ENCODE results near the gene TUFT1.
A peak's percentile ranks its signal among the peaks of the same experiment; 100 is the strongest.

Gene TUFT1, protein sequence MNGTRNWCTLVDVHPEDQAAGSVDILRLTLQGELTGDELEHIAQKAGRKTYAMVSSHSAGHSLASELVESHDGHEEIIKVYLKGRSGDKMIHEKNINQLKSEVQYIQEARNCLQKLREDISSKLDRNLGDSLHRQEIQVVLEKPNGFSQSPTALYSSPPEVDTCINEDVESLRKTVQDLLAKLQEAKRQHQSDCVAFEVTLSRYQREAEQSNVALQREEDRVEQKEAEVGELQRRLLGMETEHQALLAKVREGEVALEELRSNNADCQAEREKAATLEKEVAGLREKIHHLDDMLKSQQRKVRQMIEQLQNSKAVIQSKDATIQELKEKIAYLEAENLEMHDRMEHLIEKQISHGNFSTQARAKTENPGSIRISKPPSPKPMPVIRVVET

DNA sequence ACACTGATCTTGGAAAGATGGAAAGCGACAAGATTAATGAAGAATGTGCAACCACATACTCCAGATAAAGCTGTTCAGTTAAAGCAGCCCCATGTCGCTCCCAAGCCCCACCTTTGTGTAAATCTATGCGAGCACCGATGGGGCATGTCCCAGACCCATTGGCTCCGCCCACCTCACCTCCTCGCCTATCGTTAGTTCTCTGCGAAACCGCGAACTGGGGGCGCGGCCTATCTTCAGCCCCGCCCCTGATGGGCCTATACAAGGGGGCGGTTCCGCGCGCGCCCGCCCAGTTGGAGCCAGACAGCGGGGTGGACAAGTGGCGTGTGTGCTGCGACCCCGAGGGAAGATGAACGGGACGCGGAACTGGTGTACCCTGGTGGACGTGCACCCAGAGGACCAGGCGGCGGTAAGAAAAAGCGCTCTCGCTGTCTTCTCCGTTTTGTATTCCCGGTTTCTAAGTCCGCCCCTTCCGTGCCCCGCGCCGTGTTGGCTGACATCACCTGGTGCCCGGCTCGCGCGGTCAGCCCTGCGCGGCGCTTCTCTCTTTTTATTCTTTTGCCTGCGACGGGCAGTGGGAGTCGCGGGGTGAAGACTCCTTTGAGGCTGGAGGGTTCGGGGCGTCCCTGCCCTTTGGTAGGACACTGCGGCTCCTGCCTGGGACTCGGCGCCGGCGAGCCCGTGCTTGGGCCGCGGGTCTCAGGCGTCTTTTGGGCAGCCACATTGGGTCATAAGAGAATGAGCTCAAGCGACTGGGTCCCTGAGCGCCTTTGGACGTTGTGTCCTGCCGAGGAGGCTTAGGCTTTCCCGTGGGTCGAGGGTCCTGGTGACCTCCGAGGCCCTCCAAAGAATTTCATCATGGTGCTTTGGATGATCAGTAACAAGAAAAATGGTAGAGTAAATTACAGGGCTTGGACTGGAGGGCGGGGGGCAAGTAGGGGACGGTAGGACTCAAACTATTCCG is at the start of gene TUFT1:
Gene TUFT1, plus strand, starts transcription at position 289 of the 961 bp plus-strand sequence. Its CDS starts 58 bp downstream, at position 347.
- peak; percentile 99 for DNase-seq

DNA sequence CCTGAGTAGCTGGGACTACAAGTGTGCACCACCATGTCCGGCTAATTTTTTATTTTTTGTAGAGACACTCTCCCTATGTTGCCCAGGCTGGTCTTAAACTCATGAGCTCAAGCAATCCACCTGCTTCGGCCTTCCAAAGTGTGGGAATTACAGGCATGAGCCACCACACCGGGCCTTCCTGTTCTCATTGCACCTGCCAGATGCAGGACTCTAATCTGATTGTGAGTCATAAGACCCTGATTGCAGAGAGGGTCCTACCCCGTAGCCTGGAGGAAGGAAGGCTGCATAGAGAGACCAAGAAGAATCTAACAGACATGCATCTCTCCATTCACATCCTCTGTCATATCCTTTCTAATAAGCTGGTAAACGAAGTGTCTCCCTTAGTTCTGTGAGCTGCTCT is 48.5 kb upstream of the TUFT1 start:
- peak; percentile 71 for DNase-seq

DNA sequence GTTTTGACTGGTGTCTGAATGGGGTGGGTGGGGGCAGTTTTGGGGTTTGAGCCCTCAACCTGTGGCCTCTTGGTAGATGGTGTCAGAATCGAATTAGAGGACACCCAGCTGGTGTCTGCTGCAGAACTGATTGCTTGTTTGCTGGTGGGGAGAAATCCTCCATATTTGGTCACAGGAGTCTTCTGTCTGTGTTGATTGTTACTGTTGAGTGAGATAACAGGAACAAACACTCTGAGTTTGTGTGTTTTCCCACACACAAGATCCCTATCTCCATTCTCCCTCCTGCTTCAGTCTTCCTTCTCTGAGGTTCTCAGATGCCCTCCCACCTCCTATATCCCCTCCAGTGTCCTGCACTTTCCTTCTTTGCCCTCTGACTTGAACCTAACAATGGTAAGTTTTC is 48.0 kb upstream of the TUFT1 start:
- no peak for DNase-seq

- DNase-seq, result no peak
Measured at GRCh38 chr1:151493042-151493441, 47.1 kb upstream of the TUFT1 start.

- DNase-seq, result peak; percentile 23
Measured at GRCh38 chr1:151494741-151495281, 45.3 kb upstream of the TUFT1 start.

GRCh38 chr1:151495316-151495715 is 44.8 kb upstream of the TUFT1 start:
- no peak for DNase-seq

DNA sequence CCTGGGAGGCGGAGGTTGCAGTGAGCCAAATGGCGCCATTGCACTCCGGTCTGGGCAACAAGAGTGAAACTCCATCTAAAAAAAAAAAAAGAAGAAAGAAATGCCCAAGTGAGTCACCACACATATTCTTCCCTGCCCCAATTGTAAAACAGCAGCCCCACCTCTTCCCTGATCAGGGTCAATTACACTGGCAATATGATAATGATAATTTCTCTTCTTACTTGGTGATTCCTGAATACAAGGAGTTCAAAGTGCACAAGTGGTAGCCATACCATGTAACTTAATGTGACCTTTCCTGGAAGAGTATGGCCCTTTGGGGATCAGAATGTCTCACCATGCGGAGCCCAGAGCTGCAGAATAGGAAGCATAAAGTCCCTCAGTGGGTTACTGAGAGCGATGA is 40.7 kb upstream of the TUFT1 start:
- DNase-seq, result no peak

DNA sequence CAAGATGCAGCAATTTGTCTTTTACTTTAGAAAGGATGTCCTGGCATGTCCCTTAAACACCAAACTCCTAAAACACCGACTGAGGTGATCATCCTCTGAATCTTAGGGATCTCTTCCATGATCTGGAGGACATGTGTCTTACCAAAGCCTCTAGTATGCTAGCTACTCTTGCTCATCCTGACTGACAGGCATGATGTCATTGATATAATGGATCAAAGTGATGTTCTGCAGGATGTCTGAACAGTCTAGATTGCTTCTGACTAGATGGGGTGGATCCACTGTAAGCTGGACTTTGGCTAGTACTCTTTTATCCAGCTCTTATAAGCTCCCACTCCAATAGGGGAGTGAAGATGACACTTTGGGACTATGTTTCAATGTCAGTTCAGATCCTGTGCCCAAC is 40.2 kb upstream of the TUFT1 start:
- DNase-seq, result no peak

- no peak for DNase-seq
Measured at GRCh38 chr1:151501474-151501873, 38.6 kb upstream of the TUFT1 start.

- DNase-seq, result no peak
Measured at GRCh38 chr1:151502035-151502700, 37.9 kb upstream of the TUFT1 start.

DNA sequence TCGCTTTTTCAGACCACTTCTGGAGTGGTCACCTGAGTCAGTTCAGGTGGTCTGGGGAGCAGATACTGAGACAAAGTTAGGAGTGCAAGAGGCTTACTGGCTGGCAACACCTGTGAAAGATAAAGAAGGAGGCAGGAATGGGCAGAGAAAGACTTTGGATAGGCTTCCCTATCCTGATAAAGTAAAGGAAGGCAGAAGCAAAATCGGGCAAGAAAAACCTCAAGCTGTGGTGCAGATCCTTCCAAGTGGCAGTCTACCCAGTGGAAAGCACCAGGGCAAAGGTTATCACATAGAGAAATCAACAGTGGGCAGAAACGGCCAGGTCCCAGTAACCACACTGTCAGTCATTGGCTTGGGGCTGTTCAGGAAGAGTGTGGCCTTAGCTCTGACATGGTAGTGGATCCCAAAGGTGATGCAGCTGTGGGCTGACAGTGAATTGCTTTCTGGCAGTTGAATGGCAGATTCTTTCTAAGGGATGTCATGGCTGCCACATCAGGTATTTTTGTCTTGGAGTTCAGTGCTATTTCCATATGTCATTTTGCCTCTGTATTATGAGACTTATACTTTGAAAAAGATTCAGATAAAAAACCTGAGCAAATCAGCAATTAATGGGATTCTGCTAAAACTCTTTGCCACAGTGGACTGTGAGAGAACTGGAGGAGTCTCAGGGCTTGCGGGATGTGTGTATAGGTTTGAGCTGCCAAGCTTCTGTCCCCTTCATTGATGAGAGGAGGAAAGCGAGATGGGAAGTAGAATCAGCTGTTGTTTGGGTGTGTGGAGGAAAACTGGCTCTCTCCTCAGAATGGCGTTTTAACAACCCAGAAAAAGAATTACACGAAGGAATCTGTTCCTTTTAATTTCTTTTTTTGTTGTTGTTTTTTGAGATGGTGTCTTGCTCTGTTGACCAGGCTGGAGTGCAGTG is 37.0 kb upstream of the TUFT1 start:
- DNase-seq, result no peak

DNA sequence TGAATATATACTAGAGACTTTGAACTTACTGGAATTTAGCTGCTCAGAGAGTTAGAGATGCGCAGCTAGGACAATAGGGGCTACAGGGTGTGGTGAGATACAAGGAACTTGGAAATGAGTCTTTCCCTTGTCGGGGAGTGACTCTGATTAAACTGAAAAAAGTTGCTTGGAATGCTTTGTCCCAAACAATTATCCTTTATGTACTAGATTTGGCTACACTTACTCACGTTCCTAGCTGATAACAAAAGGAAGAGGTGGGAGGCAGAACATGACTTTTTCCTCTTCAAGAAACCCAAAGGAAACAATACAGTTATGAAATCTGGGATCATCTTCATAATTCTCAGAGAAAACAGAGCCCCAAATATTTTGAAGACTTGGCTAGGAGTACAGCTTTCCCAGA is 35.9 kb upstream of the TUFT1 start:
- no peak for DNase-seq

- no peak for DNase-seq
Measured at GRCh38 chr1:151504759-151505158, 35.4 kb upstream of the TUFT1 start.

DNA sequence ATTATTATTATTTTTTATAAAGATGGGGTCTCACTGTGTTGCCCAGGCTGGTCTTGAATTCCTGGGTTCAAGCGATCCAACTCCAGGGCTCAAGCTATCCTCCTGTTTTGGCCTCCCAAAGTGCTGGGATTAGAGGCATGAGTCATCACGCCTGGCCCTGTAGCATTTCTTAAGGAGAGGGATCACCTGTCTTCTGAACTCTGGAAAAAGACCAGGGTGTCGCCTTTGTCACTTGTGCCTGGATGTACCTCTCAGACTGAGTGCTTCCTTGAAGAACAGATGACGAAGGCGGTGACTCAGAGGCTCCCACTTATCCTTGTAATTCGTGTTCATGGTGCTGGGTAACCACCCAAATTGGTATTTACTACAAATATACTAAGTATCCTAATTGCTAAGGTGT is 31.3 kb upstream of the TUFT1 start:
- peak; percentile 55 for DNase-seq

- no peak for DNase-seq
Measured at GRCh38 chr1:151509350-151510019, 30.6 kb upstream of the TUFT1 start.

DNA sequence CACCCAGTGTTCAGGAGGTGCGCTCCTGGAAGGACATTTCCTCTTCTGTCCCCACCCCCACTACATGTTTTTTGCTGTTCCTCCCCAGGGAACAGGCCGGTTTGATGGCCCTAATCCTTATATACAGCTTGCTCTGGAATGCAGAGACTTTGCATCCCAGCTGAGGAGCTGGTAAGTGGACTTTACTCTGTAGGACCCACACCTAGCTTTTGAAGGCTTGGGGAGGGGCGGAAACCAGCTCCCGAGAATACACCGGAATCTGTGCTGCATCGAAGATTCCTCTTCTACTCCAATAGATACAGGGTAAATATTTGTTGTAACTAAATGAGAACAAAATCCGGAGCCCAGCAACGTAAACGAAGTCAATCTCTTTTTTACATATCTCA is 30.1 kb upstream of the TUFT1 start:
- peak; percentile 53 for DNase-seq

- DNase-seq, result no peak
Measured at GRCh38 chr1:151510614-151510956, 29.5 kb upstream of the TUFT1 start.

DNA sequence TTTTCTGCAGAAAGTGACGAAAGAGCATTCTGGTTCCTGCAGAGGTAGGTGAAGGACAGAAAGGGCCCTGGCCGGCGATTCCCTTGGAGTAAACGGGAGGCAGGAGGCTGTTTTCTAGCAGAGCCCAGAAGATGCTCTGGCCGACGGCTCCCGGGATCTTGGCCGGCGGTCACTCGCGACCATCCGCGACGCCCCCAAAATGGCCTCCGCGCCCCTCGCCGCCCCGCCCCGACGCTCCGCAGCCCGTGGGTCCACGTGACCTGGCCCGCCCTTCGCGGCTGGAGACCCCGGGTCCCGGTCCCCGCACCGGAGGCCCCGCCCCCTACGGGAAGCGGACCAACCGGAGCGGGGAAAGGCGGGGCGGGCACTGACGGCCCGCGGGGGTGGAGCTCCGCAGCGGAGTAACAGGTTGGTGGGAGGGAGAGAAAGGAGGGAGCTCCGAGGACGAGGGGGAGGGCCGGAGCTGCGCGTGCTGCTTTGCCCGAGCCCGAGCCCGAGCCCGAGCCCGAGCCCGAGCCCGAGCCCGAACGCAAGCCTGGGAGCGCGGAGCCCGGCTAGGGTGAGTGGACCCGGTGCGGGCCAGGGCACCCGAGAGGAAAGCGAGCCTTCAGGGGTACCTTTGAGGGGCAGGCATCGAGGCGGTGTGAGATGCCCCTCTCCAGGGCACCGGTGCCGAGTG is 29.0 kb upstream of the TUFT1 start, which contains the start of gene CGN:
Gene CGN, plus strand, starts transcription at position 431 of the 679 bp plus-strand sequence. CDS start 7,133 bp downstream, outside the sequence.
- DNase-seq, result peak; percentile 99

DNA sequence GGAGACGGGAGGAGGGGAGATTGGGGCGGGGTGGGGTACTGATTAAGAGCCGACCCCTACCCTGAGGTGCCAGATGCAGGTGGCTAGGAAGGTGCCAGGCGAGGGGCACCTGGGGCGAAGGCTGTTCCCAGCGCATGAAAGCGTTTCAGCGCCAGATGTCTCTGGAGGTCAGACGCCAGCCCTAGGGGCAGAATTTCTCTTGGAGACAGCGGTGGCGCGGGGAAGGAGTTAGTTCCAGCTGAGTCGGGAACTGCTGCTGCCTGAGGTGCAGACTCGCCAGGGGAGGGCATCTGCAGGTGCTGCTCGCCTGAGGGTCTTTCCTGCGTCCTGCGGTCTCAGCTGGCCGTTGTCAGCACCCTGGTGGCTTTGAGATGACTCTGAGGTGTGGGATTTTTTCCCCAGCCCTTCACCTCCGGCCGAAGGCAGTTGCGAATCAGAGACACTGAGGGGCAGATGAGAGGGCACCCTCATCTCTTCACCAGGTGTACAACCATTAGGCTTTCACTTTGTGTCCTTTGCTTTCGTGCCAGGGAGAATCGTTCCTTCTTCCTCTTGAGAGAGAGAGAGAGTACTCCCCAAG is 28.4 kb upstream of the TUFT1 start:
- DNase-seq, result peak; percentile 84

- DNase-seq, result no peak
Measured at GRCh38 chr1:151512326-151512725, 27.8 kb upstream of the TUFT1 start.

All from NCI-H82 (cell line).